HL-60/S4 treated with retinoic acid at 250 ng/mL for 4 days and 3 days (cell line): ENCODE data around the gene NUP62CL.
"Not testable (repeated sequence)": the region's sequence is repeated elsewhere in the genome, so short reads cannot be mapped to it uniquely, and the experiment has no call there.

ENCODE experiments used
- in situ Hi-C: fragments of 300-500 bp; cut with MboI; formaldehyde crosslinking; loops from 2 replicates; pipeline ENCODE4 v1.7.0; 2022; ENCODE audit warnings: low sequenced_read_pairs

The NUP62CL gene, protein sequence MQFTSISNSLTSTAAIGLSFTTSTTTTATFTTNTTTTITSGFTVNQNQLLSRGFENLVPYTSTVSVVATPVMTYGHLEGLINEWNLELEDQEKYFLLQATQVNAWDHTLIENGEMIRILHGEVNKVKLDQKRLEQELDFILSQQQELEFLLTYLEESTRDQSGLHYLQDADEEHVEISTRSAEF

DNA sequence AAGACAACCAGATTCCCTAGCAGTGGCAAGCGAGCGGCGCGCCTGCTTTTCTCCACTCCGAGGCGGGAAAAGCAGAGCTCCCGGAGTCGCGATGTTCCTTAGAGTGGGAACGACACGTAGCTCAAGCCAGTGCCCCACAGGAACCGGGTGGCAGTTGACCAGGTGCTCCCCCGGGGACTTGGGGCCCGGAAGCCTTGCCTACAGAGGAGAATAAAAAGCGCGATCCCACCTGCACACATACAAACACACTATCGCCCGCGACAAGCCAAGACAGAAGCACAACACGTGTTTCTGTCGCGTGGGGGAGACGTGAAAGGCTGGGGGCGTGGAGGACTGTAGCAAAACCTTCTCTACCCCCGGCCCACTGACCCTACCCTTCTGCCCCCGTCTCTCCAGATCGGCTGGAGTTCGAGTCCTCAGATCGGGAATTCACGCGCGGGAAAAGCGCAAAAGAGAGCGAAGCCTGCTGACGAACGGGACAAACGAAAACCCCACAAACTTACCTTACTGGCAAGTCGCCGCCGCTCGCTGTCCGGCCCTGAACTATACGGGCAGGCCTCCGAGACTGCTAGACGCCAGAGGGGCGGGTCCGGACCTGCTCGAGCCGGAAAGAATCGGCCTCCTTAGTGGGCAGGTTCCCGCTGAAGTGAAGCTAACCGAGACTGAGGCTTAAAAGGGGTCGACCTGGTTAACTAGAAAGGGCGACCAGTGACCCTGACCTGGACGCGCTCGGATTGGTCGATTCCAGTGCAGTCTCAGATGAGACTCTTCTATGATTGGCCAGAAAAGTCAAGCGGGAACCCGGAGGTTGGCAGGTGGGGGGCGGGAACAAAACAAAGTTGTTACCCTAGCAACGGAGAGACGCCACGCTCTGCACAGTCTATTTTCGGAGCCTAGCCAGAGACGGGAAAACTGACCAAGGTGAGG lies at the start of gene NUP62CL, which contains the start of gene DNAAF6:
TSS of gene NUP62CL (minus strand) at position 664 of the 927 bp plus-strand sequence. CDS start 31,287 bp downstream, outside the sequence.
TSS of gene DNAAF6 (plus strand) at position 842 of the 927 bp plus-strand sequence. CDS start 6,265 bp downstream, outside the sequence.
- in situ Hi-C loops = no loop called here

DNA sequence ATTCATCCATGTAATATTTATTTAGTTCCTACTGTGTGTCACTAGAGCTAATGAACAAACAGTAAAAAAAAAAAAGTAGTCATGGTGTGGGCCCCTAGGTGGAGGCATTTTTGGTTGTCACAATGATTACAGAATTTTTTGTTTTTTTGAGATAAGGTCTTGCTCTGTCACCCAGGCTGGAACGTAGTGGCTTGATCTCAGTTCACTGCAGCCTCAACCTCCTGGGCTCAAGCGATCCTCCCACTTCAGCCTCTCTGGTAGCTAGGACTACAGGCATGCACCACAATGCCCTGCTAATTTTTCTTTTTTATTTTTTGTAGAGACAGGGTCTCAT lies 22.2 kb upstream of the NUP62CL start:
- in situ Hi-C loops = no loop called here

DNA sequence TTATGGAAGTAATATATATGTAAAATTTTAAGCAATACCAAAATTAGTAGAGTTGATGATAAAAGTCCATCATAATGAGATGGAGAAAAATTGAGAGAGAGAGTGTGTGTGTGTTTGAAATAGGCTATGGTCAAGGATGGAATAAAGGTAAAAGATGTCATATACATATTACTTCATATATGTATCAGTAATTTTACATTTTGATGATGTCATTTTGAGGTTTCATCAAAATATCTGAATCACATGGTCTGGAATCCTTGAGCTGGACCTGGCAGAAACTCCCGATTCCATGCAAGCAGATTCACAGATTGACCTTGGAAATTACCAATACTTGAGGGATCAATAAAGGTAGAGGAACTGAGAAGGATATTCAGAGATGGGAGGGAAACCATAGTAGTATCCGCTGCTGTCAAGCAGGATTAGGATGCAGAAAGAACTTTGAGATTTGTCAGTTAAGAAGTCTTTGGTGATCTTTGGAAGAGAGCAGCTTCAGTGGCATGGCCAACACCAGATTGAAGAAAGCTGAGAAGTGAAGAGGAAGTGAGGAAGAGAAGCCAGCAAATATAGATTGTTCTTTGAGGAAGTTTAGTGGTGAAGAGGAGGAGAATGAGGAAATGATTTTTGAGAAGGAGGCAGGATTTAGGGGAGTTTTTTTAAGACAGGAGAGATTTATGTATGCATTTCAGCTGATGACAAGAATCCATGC lies 21.7 kb upstream of the NUP62CL start:
- in situ Hi-C loops = no loop called here

DNA sequence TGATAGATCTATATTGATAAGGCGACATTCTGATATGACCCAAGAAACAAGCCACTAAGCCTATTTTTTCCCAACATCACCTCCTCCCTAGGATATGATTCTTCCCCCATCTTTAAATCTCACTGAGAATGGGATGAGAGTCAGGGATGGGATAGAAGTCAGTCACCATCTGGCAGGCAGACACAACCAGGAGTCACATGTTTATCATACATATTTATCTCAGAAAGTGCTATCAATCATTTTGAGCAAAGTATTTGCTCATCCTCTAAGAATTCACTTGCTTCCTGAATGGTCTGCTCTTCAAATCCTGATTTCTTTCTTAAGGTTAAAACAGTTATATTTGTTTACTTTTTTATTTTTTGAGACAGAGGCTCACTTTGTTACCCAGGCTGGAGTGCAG lies 20.5 kb upstream of the NUP62CL start:
- in situ Hi-C loops = no loop called here

DNA sequence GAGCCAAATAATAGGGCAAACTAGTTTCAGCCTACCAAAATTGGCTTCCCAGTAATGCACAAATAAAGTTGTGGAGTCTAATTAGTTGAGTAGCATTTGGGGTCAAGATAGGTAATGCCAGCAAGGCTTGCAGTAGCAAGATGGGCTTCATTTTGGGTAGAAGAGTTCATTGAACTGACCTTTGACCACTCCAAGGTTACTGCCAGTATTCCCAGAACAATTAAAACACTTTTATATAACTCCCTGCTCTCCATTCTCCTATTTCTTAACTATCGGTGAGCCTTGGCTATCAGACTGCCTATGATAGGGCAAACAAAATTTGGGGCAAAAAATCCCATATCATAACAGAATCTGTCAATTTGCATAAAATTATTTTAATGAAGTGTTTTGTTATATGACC lies 7.2 kb upstream of the NUP62CL start:
- in situ Hi-C loops = no loop called here

DNA sequence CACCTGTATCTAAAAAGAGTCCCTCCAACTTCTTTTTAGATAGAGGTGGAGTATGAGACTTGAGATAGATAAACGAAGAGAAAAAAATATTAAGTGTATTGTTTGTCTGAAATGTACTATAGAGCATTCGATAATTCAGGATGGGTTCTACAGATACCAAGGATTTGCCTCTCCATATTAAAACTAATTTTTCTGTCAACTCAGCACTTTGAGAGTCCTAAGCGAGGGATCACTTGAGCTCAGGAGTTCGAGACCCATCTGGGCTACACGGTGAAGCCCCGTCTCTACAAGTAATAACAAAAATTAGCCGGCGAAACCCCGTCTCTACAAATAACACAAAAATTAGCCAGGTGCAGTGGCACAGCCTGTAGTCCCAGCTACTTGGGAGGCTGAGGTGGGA lies 1.7 kb upstream of the NUP62CL start:
- in situ Hi-C loops = no loop called here

DNA sequence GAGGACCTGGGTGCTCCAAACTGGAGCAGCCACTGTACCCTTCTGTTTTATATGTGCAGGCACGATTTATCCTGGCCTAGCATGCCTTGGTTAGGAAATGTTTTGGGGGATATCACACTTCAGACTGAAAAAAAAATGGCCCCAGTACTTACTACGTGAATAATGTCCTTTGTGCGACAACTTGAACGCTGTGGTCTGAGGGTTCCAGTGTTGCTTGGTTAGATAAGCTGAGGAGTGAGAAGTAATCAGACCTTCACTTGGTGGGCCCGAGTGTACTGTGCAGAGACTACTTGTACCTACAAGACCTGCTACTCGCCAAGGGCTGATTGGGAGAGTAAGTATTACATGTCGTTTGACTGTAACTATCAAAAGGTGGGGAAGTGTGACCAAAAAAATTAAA lies 856 bp upstream of the NUP62CL start:
- in situ Hi-C loops = no loop called here

DNA sequence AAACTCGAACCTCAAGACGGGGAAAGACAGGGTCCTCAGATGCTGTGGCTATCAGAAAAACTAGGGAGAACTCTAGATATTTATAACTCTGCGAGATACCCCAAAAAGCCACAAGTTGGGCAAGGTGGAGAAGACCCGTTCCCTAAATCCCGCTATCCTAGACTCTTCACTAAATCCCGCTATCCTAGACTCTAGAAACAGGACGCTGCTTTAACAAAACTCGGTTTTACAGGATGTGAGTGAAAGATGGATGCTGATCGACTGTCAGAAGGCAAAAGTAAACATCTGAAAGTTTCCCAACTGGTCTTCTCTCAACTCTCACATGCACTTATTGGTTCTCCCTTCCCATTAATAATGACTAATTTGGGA lies 448 bp upstream of the NUP62CL start:
- in situ Hi-C loops = no loop called here

DNA sequence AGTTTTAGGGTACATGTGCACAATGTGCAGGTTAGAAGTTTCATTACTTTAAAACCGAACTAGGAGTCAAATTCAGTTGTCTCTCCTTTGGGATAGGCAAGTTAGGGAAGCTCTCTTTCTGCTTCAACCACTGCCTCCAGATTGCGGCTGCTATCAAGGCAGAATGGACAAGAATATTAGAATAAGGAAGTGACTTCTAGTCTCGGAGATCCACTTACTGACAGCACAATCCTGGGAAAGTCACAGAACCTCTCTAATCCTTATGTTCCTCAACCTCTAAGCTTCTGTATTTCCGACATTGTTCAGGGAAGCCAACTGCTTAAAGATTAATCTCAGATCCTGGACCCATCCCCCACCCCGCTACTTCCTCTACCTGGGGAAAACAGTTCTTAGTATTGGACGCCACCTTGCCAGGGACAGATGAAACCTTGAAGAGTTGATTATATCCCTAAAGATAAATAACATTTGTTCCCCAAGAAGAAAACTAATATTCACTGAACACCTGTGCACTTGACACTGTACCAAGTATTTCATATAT lies 2.1 kb downstream of the NUP62CL start:
- in situ Hi-C loops = no loop called here

DNA sequence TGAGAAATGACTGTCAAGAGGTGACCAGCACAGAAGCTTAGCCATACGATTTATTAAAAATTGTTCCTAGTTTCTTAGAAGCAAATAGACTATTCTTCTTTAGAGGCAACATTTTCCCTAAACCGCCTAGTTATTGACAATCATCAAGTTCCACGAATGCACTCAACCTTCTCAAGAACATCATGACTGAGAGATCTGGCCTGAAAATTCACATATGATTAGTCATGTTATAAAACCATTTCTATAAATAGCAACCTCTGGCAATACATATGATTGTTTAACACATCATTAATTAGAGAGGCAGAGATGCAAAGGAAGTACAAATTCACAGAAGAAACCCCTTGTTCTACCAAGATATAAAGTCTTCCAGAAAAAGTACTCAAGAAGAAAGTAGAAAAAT lies 6.7 kb downstream of the NUP62CL start:
- in situ Hi-C loops = no loop called here

DNA sequence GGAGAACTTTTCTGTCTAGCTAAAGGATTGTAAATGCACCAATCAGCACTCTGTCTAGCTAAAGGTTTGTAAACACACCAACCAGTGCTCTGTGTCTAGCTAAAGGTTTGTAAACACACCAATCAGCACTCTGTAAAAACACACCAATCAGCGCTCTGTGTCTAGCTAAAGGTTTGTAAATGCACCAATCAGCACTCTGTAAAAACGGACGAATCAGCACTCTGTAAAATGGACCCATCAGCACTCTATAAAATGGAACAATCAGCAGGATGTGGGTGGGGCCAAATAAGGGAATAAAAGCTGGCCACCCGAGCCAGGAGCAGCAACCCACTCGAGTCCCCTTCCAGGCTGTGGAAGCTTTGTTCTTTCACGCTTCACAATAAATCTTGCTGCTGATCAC lies 8.2 kb downstream of the NUP62CL start:
- in situ Hi-C loops = not testable (repeated sequence)

DNA sequence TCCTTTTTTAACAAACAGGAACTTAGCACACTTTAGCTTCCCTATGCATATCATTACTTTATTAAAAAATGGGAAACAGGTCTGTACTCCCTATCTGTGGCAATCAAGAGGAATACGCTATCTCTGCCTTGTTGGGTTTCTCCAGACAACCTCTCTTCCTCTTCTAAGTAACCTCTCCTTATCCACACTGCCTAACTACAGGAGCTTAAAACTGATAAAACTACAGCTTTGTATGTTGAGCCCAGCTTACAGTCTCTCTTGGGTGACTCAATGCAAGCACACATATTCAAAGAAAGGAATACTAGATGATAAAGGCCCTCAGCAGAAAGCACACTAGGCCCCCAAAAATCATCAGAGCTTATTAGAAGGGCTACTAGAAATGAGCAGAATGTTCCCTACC lies 8.9 kb downstream of the NUP62CL start:
- in situ Hi-C loops = no loop called here

DNA sequence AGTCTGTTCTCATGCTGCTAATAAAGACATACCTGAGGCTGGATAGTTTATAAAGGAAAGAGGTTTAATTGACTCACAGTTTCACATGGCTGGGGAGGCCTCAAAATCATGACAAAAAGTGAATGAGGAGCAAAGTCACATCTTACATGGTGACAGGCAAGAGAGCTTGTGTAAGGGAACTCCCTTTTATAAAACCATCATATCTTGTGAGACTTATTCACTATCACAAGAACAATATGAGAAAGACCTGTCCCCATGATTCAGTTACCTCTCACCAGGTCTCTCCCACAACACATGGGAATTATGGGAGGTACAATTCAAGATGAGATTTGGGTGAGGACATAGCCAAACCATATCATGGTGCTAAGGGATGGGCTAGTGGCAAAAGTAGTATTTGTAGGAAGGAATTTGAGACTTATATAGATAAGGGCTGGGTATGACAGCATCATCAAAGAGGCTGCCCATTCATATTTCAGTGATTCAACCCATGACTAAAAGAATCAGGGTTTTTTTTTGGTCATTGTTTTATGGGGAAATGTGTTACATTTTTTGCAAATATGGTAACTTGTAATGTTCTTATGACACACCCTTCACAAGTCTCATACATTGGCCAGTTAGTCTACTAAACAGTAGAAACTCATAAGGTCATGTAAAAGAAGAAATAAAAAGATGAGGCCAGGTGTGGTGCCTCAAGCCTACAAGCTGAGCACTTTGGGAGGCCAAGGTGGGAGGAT lies 34.7 kb downstream of the NUP62CL start:
- in situ Hi-C loops = no loop called here

DNA sequence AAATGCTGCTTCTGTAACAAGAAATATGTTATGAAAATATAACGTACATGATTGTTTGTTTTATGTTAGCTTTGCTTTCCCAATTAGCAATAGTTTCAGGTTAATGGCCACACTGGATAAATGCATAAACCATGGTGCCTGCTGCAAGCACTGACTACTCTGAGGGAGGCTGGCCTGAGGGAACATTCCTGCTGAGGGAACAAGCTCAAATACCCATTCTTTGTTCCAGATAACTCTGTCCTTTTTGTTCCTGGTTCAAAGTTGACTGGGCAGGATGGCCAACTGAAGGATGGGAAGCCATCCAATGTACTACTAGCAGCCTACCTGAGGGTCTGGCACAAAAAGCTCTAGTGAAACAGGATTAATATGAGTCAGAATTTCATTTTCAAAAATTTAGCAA lies 37.5 kb downstream of the NUP62CL start:
- in situ Hi-C loops = no loop called here

DNA sequence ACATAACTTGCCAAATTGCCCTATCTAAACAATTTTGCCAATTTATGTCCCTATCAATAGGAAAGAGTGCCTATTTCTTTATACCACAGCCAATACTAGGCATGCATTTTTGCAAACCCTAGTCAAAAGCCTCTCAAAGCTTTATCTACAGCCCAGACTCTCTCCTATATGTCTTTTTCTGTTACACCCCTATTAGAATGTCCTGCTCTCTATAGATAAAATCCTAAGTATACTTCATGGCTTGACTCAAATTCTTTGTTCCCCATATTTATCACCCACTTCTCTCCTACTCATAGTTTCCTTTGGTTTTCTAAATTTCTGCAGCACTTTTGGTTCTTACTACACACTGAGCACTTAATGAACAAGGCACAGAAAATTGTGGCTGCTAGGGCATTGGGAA lies 38.0 kb downstream of the NUP62CL start:
- in situ Hi-C loops = no loop called here

DNA sequence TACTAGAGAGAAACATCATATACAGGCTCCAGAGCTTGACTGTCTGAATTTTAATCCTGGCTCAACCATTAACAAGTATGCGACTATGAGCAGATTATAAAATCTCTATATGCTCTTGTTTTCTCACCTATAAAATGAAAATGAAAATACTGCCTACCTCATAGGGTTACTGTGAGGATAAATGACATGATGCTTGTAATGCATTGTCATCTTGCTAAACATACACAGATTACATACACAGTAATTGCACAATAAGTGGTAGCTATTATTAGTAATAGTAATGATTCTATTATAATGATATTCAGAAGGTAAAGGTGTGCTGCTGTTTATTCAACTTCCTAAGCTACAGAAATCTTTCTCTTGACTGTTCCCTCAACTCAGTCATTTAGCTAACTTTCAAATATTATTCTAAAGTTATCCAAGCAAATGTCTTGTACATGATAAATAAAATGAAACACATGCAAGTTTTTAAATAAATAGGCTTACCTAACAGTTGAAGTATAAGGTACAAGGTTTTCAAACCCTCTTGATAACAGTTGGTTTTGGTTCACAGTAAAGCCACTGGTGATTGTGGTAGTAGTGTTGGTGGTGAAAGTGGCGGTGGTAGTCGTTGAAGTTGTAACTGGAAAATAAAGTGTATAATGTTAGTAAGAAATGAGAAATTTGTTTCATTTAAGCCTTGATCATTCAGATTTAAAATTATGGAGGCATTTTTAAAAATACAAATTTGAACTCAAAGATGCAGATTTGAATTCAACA lies 38.9 kb downstream of the NUP62CL start:
- in situ Hi-C loops = no loop called here

DNA sequence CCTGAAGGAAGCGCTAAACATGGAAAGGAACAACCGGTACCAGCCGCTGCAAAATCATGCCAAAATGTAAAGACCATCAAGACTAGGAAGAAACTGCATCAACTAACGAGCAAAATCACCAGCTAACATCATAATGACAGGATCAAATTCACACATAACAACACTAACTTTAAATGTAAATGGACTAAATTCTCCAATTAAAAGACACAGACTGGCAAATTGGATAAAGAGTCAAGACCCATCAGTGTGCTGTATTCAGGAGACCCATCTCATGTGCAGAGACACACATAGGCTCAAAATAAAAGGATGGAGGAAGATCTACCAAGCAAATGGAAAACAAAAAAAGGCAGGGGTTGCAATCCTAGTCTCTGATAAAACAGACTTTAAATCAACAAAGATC lies 48.6 kb downstream of the NUP62CL start:
- in situ Hi-C loops = not testable (repeated sequence)

DNA sequence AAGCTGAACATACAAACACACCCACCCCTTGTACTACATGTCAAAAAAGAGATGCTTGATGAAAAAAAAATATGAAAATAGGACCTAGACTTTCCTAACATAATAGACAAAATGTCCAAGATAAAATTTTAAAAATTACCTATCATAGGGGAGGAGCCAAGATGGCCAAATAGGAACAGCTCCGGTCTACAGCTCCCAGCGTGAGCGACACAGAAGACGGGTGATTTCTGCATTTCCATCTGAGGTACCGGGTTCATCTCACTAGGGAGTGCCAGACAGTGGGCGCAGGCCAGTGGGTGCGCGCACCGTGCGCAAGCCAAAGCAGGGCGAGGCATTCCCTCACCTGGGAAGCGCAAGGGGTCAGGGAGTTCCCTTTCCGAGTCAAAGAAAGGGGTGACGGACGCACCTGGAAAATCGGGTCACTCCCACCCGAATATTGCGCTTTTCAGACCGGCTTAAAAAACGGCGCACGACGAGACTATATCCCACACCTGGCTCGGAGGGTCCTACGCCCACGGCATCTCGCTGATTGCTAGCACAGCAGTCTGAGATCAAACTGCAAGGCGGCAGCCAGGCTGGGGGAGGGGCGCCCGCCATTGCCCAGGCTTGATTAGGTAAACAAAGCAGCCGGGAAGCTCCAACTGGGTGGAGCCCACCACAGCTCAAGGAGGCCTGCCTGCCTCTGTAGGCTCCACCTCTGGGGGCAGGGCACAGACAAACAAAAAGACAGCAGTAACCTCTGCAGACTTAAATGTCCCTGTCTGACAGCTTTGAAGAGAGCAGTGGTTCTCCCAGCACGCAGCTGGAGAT lies 50.4 kb downstream of the NUP62CL start:
- in situ Hi-C loops = not testable (repeated sequence)
